ENCODE measurements around the gene TMEM175. TPM values are rescaled to one million over a fixed set of nuclear protein-coding genes. Genes with fewer than 3 reads are reported as not detected.

Gene TMEM175
- 10 to 100 TPM; 36.9 to 43.6 TPM for total RNA-seq
- 23.8 to 28.6 reads per million in 2 donors for total RNA-seq

DNA sequence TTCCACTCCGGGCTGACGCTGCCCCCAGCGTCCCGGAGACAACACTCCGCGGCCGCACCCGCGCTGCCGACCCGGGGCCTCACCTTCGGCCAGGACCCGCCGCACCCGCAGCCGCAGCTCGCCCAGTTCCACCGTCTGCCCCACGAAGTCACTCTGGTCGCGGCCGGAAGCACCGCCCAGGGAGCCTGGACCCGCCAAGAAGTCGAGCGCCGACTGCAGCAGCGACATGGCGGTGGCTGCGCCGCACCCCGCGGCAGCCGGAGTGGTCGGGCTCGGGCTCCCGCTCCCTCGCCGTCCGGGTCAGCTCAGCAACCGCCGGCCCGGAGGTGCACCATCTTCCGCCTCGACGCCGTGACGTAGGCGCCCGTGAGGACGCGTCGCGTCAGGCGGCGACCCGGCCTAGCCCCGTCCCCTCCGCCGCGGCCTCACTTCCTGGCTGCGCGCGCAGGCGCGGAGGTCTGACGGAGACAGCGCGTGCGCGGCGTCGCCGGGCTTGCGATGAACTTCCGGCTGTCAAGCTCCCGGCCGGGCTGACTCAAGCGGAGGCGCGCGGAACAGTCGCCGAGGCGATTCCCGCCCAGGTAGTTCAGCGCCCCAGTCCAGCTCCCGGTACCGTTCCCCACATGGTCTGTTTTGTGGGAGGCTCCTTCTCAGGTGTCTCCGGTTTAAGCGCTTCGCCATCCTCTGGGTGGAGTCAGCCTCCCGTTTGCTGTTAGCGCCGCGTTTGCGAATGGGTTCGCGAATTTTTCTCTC, at the start of gene TMEM175, which contains the start of gene GAK:
Gene TMEM175, plus strand, starts transcription at position 501 of the 753 bp plus-strand sequence. CDS start 15,280 bp downstream, outside the sequence.
Gene GAK, minus strand, starts transcription at position 357 of the 753 bp plus-strand sequence. Its CDS starts 129 bp downstream, at position 228.
- Mint-ChIP-seq H3K27me3 (no peaks in the 10 kb centered on the region), H3K4me1 (peaks cover 38% of the 10 kb centered on the region), H3K4me3 (peak within 1 kb of the TSS; percentile 96), H3K27ac (peak within 1 kb of the TSS; percentile 96), H3K36me3 (ENCODE audit: low read depth) (no peaks in the 10 kb centered on the region)
- peak; percentile 93 for ATAC-seq
- peak; percentile 97 to 98 (median 98) for DNase-seq
- H3K9me3 ChIP-seq (ENCODE audit: control insufficient read depth, low read length, poor library complexity, severe bottlenecking), result no peaks in the 10 kb centered on the region

DNA sequence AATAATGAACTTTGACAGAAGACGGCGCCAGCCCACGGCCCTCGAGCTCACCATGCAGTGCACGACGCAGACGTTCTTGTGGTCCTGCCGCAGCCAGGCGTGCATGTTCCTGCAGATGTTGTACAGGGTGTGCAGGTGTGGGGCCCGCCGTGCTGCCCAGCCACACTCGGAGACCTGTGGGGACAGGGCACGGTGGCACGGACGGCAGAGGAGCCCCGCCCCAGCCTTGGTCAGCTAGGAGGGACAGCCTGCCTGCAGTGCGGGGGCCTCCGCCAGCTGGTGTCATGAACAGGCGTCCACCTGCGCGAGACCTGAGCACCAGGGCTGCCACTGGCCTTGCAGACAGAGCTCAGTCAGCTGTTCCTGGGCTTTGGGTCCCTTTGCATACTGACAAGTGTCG, 49.6 kb upstream of the TMEM175 start:
- Mint-ChIP-seq H3K27ac (no peak overlapping the region), H3K4me1 (peaks cover 31% of the 10 kb centered on the region), H3K4me3 (peak overlapping the region; percentile 63), H3K36me3 (ENCODE audit: low read depth) (no peaks in the 10 kb centered on the region), H3K27me3 (no peaks in the 10 kb centered on the region)
- no peak for ATAC-seq
- H3K9me3 ChIP-seq (ENCODE audit: control insufficient read depth, low read length, poor library complexity, severe bottlenecking), result no peaks in the 10 kb centered on the region
- DNase-seq, result no peak

GRCh38 chr4:883377-884095, 48.7 kb upstream of the TMEM175 start:
- Mint-ChIP-seq H3K27ac (peak overlapping the region; percentile 57), H3K4me3 (no peak overlapping the region), H3K36me3 (ENCODE audit: low read depth) (no peaks in the 10 kb centered on the region), H3K27me3 (no peaks in the 10 kb centered on the region), H3K4me1 (peaks cover 28% of the 10 kb centered on the region)
- ATAC-seq (no peak), DNase-seq (no peak)
- no peaks in the 10 kb centered on the region for H3K9me3 ChIP-seq (ENCODE audit: control insufficient read depth, low read length, poor library complexity, severe bottlenecking)

DNA sequence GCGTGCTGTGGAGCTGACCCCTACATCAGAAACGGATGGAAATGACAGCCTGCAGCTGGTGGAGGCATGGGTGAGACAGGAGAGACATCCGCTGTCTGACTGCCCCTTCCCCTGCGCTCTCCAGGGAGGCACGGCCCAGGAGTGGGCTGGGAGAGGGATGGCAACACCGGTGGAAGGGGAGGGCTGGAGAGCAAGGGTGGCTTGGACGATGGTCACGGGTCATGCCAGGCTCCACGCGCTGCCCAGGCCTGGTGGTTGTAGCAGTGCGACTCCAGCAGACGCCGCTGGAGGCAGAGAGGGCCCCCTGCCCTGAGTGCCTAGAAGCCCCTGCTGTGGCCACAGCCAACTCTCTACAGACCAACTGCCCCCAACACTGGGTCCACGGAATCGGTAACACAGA, 48.0 kb upstream of the TMEM175 start:
- Mint-ChIP-seq H3K36me3 (ENCODE audit: low read depth) (no peaks in the 10 kb centered on the region), H3K4me1 (peaks cover 22% of the 10 kb centered on the region), H3K4me3 (no peak overlapping the region), H3K27ac (peak overlapping the region; percentile 57), H3K27me3 (no peaks in the 10 kb centered on the region)
- ATAC-seq (no peak), DNase-seq (no peak)
- H3K9me3 ChIP-seq (ENCODE audit: control insufficient read depth, low read length, poor library complexity, severe bottlenecking), result no peaks in the 10 kb centered on the region

GRCh38 chr4:884896-885295, 47.4 kb upstream of the TMEM175 start:
- Mint-ChIP-seq H3K27me3 (no peaks in the 10 kb centered on the region), H3K4me1 (peaks cover 16% of the 10 kb centered on the region), H3K36me3 (ENCODE audit: low read depth) (no peaks in the 10 kb centered on the region), H3K27ac (peak overlapping the region; percentile 57), H3K4me3 (no peak overlapping the region)
- DNase-seq (no peak), ATAC-seq (no peak)
- no peaks in the 10 kb centered on the region for H3K9me3 ChIP-seq (ENCODE audit: control insufficient read depth, low read length, poor library complexity, severe bottlenecking)

GRCh38 chr4:885353-885752, 46.9 kb upstream of the TMEM175 start:
- no peak for ATAC-seq
- Mint-ChIP-seq H3K4me1 (peaks cover 11% of the 10 kb centered on the region), H3K27me3 (no peaks in the 10 kb centered on the region), H3K27ac (no peak overlapping the region), H3K36me3 (ENCODE audit: low read depth) (no peaks in the 10 kb centered on the region), H3K4me3 (no peak overlapping the region)
- DNase-seq, result no peak
- no peaks in the 10 kb centered on the region for H3K9me3 ChIP-seq (ENCODE audit: control insufficient read depth, low read length, poor library complexity, severe bottlenecking)

DNA sequence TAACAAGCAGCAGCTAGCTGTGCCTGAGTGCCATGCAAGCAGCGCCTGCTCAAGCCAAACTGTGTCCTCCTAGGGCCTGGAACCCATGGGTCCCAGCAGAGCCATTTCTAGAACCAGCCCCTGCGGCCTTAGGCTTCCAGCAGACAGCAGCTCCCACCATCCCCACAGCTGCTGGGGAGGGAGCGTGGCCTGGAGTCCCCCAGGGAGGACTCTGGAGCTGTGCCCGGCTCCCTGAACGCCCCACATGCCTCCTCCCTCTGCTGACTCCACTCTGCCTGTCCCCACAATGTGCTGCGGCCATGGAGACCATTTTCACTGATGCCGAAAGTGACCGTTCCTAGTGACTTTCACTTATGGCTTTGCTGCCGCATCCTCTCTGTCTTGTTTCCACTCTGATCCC, 46.0 kb upstream of the TMEM175 start:
- Mint-ChIP-seq H3K36me3 (ENCODE audit: low read depth) (no peaks in the 10 kb centered on the region), H3K4me3 (no peak overlapping the region), H3K4me1 (peaks cover 9% of the 10 kb centered on the region), H3K27me3 (no peaks in the 10 kb centered on the region), H3K27ac (no peak overlapping the region)
- ATAC-seq, result no peak
- no peak for DNase-seq
- H3K9me3 ChIP-seq (ENCODE audit: control insufficient read depth, low read length, poor library complexity, severe bottlenecking), result no peaks in the 10 kb centered on the region

DNA sequence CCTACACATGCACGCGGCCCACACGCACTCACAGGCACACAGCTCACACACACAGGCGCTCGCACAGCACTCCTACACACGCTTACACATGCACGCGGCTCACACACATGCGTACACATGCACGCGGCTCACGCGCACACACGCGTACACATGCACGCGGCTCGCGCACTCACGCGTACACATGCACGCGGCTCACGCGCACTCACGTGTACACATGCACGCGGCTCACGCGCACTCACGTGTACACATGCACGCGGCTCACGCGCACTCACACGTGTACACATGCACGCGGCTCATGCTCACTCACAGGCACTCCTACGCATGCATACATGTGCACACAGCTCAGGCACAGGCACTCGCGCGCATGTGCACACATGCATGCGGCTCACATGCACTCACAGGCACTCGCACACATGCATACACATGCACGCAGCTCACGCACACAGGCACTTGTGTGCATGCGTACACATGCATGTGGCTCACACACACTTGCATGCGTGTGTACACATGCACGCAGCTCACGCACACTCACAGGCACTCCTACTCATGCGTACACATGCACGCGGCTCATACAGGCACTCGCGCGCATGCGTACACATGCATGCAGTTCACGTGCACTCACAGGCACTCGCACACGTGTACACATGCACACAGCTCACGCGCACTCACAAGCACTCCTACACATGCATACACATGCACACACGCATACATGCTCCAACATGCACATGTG, 45.1 kb upstream of the TMEM175 start:
- H3K27me3 Mint-ChIP-seq, result no peaks in the 10 kb centered on the region
- no peak for ATAC-seq
- H3K36me3 Mint-ChIP-seq (ENCODE audit: low read depth), result no peaks in the 10 kb centered on the region
- DNase-seq, result no peak
- H3K27ac Mint-ChIP-seq, result peak overlapping the region; percentile 19
- H3K4me1 Mint-ChIP-seq, result peaks cover 9% of the 10 kb centered on the region
- H3K4me3 Mint-ChIP-seq, result no peak overlapping the region
- H3K9me3 ChIP-seq (ENCODE audit: control insufficient read depth, low read length, poor library complexity, severe bottlenecking), result no peaks in the 10 kb centered on the region

DNA sequence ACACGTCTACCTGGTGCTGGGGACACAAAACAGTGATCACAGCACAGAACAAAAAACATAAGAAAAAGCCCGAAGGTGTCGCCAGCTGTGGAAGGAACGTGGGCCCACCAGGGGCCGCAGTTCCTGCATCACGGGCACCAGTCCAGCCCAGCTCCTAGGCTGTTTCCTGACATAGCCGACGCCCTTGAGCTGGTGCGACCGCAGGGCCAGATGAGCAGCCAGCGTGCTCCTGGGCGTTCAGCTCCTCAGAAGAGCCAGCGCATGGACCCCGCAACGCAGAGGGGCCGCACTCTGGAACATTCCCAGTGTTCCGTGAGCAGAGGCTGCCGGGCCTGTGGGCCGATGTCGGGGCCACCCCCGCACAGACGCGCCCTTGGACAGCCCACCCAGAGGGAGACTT, 44.2 kb upstream of the TMEM175 start:
- Mint-ChIP-seq H3K4me3 (no peak overlapping the region), H3K4me1 (peaks cover 9% of the 10 kb centered on the region), H3K36me3 (ENCODE audit: low read depth) (no peaks in the 10 kb centered on the region), H3K27me3 (no peaks in the 10 kb centered on the region), H3K27ac (no peak overlapping the region)
- ATAC-seq, result no peak
- H3K9me3 ChIP-seq (ENCODE audit: control insufficient read depth, low read length, poor library complexity, severe bottlenecking), result no peaks in the 10 kb centered on the region
- DNase-seq, result no peak

DNA sequence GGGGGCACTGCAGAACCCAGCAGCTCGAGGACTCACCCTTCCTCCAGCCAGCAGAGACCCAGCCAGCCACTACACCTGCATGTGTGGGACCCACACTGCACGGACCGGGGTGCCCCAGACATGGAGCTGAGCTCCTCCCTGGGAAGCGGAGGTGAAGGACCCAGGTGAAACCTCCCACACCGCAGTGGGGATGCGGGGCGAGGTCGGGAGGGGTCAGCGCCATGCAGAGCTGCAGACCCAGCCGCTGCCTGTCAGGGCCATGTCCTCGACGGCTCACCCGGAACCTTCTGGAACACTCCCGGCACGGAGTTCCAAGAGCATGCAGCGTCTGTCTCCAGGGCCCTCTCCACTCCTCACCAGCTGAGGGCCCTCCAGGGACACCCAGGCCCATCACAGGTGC, 42.7 kb upstream of the TMEM175 start:
- Mint-ChIP-seq H3K4me3 (no peak overlapping the region), H3K27ac (no peak overlapping the region), H3K36me3 (ENCODE audit: low read depth) (no peaks in the 10 kb centered on the region), H3K4me1 (peaks cover 11% of the 10 kb centered on the region), H3K27me3 (no peaks in the 10 kb centered on the region)
- DNase-seq, result no peak
- ATAC-seq, result no peak
- no peaks in the 10 kb centered on the region for H3K9me3 ChIP-seq (ENCODE audit: control insufficient read depth, low read length, poor library complexity, severe bottlenecking)

GRCh38 chr4:890036-890695, 42.1 kb upstream of the TMEM175 start:
- no peaks in the 10 kb centered on the region for H3K9me3 ChIP-seq (ENCODE audit: control insufficient read depth, low read length, poor library complexity, severe bottlenecking)
- Mint-ChIP-seq H3K4me3 (peak overlapping the region; percentile 47), H3K36me3 (ENCODE audit: low read depth) (no peaks in the 10 kb centered on the region), H3K27ac (no peak overlapping the region), H3K27me3 (no peaks in the 10 kb centered on the region), H3K4me1 (peaks cover 11% of the 10 kb centered on the region)
- ATAC-seq (no peak), DNase-seq (no peak)

GRCh38 chr4:891747-892146, 40.5 kb upstream of the TMEM175 start:
- ATAC-seq, result no peak
- no peak for DNase-seq
- no peaks in the 10 kb centered on the region for H3K27me3 Mint-ChIP-seq
- H3K9me3 ChIP-seq (ENCODE audit: control insufficient read depth, low read length, poor library complexity, severe bottlenecking), result no peaks in the 10 kb centered on the region
- H3K4me3 Mint-ChIP-seq, result no peak overlapping the region
- H3K36me3 Mint-ChIP-seq (ENCODE audit: low read depth), result no peaks in the 10 kb centered on the region
- peaks cover 9% of the 10 kb centered on the region for H3K4me1 Mint-ChIP-seq
- H3K27ac Mint-ChIP-seq, result peak overlapping the region; percentile 80

DNA sequence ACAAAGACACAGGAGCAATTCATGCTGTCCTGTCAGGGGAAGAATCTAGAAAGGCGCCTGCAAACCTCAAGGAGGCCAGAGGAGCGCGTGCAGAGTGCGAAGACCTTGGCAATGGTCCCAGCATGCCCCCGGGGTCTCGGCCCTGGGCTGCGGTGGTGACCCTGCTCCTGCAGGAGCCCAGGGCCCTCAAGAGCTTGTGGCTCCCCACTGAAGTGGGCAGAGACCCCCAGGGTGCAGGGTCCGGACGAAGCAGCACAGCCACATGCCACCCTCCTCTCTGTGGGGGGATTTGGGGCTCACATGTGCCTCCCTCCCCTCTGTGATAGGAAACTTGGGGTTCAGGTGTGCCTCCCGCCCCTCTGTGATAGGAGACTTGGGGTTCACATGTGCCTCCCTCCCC, 39.5 kb upstream of the TMEM175 start:
- no peaks in the 10 kb centered on the region for H3K9me3 ChIP-seq (ENCODE audit: control insufficient read depth, low read length, poor library complexity, severe bottlenecking)
- Mint-ChIP-seq H3K27ac (peak overlapping the region; percentile 80), H3K4me3 (no peak overlapping the region), H3K4me1 (peaks cover 5% of the 10 kb centered on the region), H3K27me3 (no peaks in the 10 kb centered on the region), H3K36me3 (ENCODE audit: low read depth) (no peaks in the 10 kb centered on the region)
- DNase-seq (no peak), ATAC-seq (no peak)
